ENCODE measurements around the gene BCAS3. TPM values are rescaled to one million over a fixed set of nuclear protein-coding genes. Genes with fewer than 3 reads are reported as not detected.

The BCAS3 gene
- total RNA-seq, 1 donor from 2014 or later = 35.7 TPM

- H3K27ac Mint-ChIP-seq (ENCODE audit: unreplicated experiment) = peak overlapping the region; percentile 62
Observed at GRCh38 chr17:61335845-61336655, 658.4 kb downstream of the BCAS3 start.

GRCh38 chr17:61337290-61337689 is 659.6 kb downstream of the BCAS3 start:
- peak overlapping the region; percentile 71 for H3K27ac Mint-ChIP-seq (ENCODE audit: unreplicated experiment)
- no peak for DNase-seq (ENCODE audit: extremely low spot score, unreplicated experiment)
- H3K9me3 Mint-ChIP-seq (ENCODE audit: unreplicated experiment) = no peaks in the 10 kb centered on the region
- H3K27me3 Mint-ChIP-seq (ENCODE audit: unreplicated experiment) = no peaks in the 10 kb centered on the region
- no peaks in the 10 kb centered on the region for H3K36me3 Mint-ChIP-seq (ENCODE audit: unreplicated experiment)
- H3K4me3 Mint-ChIP-seq (ENCODE audit: unreplicated experiment) = no peak overlapping the region
- H3K4me1 Mint-ChIP-seq (ENCODE audit: unreplicated experiment) = peaks cover 42% of the 10 kb centered on the region
- no peak for TF ChIP-seq CTCF (IDR thresholded peaks at IDR 0.05)

More at GRCh38 chr17:61335845-61336655, 658.4 kb downstream of the BCAS3 start:
- H3K4me3 Mint-ChIP-seq (ENCODE audit: unreplicated experiment) = no peak overlapping the region
- no peak for DNase-seq (ENCODE audit: extremely low spot score, unreplicated experiment)
- TF ChIP-seq CTCF (IDR thresholded peaks at IDR 0.05) = no peak
- no peaks in the 10 kb centered on the region for H3K9me3 Mint-ChIP-seq (ENCODE audit: unreplicated experiment)
- no peaks in the 10 kb centered on the region for H3K36me3 Mint-ChIP-seq (ENCODE audit: unreplicated experiment)
- H3K4me1 Mint-ChIP-seq (ENCODE audit: unreplicated experiment) = peaks cover 49% of the 10 kb centered on the region
- H3K27me3 Mint-ChIP-seq (ENCODE audit: unreplicated experiment) = no peaks in the 10 kb centered on the region

- Mint-ChIP-seq H3K4me1 (ENCODE audit: unreplicated experiment) (peaks cover 42% of the 10 kb centered on the region), H3K36me3 (ENCODE audit: unreplicated experiment) (no peaks in the 10 kb centered on the region), H3K27me3 (ENCODE audit: unreplicated experiment) (no peaks in the 10 kb centered on the region), H3K9me3 (ENCODE audit: unreplicated experiment) (no peaks in the 10 kb centered on the region), H3K27ac (ENCODE audit: unreplicated experiment) (peak overlapping the region; percentile 71), H3K4me3 (ENCODE audit: unreplicated experiment) (no peak overlapping the region)
- DNase-seq (ENCODE audit: extremely low spot score, unreplicated experiment) = no peak
- no peak for TF ChIP-seq CTCF (IDR thresholded peaks at IDR 0.05)
Observed at GRCh38 chr17:61338000-61338798, 660.5 kb downstream of the BCAS3 start.

GRCh38 chr17:61338874-61339478 is 661.3 kb downstream of the BCAS3 start:
- Mint-ChIP-seq H3K36me3 (ENCODE audit: unreplicated experiment) (no peaks in the 10 kb centered on the region), H3K9me3 (ENCODE audit: unreplicated experiment) (no peaks in the 10 kb centered on the region), H3K27ac (ENCODE audit: unreplicated experiment) (peak overlapping the region; percentile 71), H3K27me3 (ENCODE audit: unreplicated experiment) (no peaks in the 10 kb centered on the region), H3K4me3 (ENCODE audit: unreplicated experiment) (no peak overlapping the region), H3K4me1 (ENCODE audit: unreplicated experiment) (peaks cover 42% of the 10 kb centered on the region)
- no peak for TF ChIP-seq CTCF (IDR thresholded peaks at IDR 0.05)
- DNase-seq (ENCODE audit: extremely low spot score, unreplicated experiment) = no peak
